Calu3 (cell line): ENCODE measurements around the gene TSPAN18. TPM values are rescaled to one million over a fixed set of nuclear protein-coding genes. Genes with fewer than 3 reads are reported as not detected.

Source experiments
- BruUV-seq: library from RNA; stranded (reverse); fragments of 400-500 nt; replicated peaks from 2 replicates; lab custom pipeline; 2021; lab: Mats Ljungman, UMichigan
- CTCF ChIA-PET: fragments of 300-600 bp; sonication (Branson Sonifier 250); formaldehyde crosslinking; loops from one replicate; lab custom pipeline; 2022; ENCODE audit warnings: antibody characterized with exemption; lab: Charles Lee
- DNase-seq: peaks from one replicate; pipeline ENCODE4 v3.0.0; 2022
- H3K27ac Mint-ChIP-seq: one replicate; pipeline ENCODE4 v1.8.0; 2022; ENCODE audit warnings: mixed read lengths; ENCODE audit not compliant: unreplicated experiment
- H3K27me3 Mint-ChIP-seq: one replicate; pipeline ENCODE4 v1.8.0; 2022; ENCODE audit warnings: mixed read lengths; ENCODE audit not compliant: unreplicated experiment
- H3K36me3 Mint-ChIP-seq: one replicate; pipeline ENCODE4 v1.8.0; 2022; ENCODE audit warnings: mild to moderate bottlenecking, moderate library complexity, mixed read lengths; ENCODE audit not compliant: insufficient read depth, unreplicated experiment
- H3K4me1 Mint-ChIP-seq: one replicate; pipeline ENCODE4 v1.8.0; 2022; ENCODE audit warnings: mild to moderate bottlenecking, low read depth, mixed read lengths; ENCODE audit not compliant: unreplicated experiment
- H3K4me3 Mint-ChIP-seq: one replicate; pipeline ENCODE4 v1.8.0; 2022; ENCODE audit warnings: mild to moderate bottlenecking, low read depth, moderate library complexity, mixed read lengths; ENCODE audit not compliant: unreplicated experiment
- H3K9me3 Mint-ChIP-seq: one replicate; pipeline ENCODE4 v1.8.0; 2022; ENCODE audit warnings: low read depth, mixed read lengths; ENCODE audit not compliant: unreplicated experiment
- CTCF ChIP-seq: fragments of 200-600 bp; IDR thresholded peaks from one replicate; pipeline ENCODE4 v1.8.0; 2022; ENCODE audit warnings: antibody characterized with exemption; ENCODE audit not compliant: unreplicated experiment
- intact Hi-C: fragments of 100-400 bp; cut with micrococcal nuclease; formaldehyde crosslinking; loops from one replicate; pipeline ENCODE4 v1.10.0; 2022; ENCODE audit not compliant: unreplicated experiment
- total RNA-seq: library from RNA; stranded (reverse); gene quantifications from 2 replicates; pipeline ENCODE4 v1.2.3, GENCODE V29; 2022

The TSPAN18 gene
- total RNA-seq, 1 experiment from 2014 or later = not detected

- H3K9me3 Mint-ChIP-seq = no peaks in the 10 kb centered on the region
- CTCF ChIA-PET = no interaction called here
- H3K27me3 Mint-ChIP-seq = peaks cover 22% of the 10 kb centered on the region
- DNase-seq = no peak
- no peak for TF ChIP-seq CTCF
- H3K36me3 Mint-ChIP-seq = no peaks in the 10 kb centered on the region
- no peak overlapping the region for H3K27ac Mint-ChIP-seq
- no peak overlapping the region for H3K4me3 Mint-ChIP-seq
- intact Hi-C loops = no loop called here
- H3K4me1 Mint-ChIP-seq = no peaks in the 10 kb centered on the region
- BruUV-seq = no TSS peak
Measured at GRCh38 chr11:44693654-44694119, 33.1 kb upstream of the TSPAN18 start.

GRCh38 chr11:44694443-44694842 is 32.3 kb upstream of the TSPAN18 start:
- DNase-seq = no peak
- Mint-ChIP-seq H3K9me3 (no peaks in the 10 kb centered on the region), H3K4me3 (no peak overlapping the region), H3K27ac (no peak overlapping the region), H3K27me3 (peaks cover 22% of the 10 kb centered on the region), H3K4me1 (no peaks in the 10 kb centered on the region), H3K36me3 (no peaks in the 10 kb centered on the region)
- CTCF ChIA-PET = no interaction called here
- BruUV-seq = no TSS peak
- TF ChIP-seq CTCF = no peak
- intact Hi-C loops = no loop called here

GRCh38 chr11:44695169-44695833 is 31.5 kb upstream of the TSPAN18 start:
- BruUV-seq = no TSS peak
- H3K4me3 Mint-ChIP-seq = no peak overlapping the region
- intact Hi-C loops = no loop called here
- TF ChIP-seq CTCF = no peak
- CTCF ChIA-PET = interaction anchor here (0.5 kb wide), 1 partner anchor 35 kb away, joined by 3 read pairs; no protein-coding TSS in a partner anchor
- H3K4me1 Mint-ChIP-seq = no peaks in the 10 kb centered on the region
- no peak for DNase-seq
- H3K36me3 Mint-ChIP-seq = no peaks in the 10 kb centered on the region
- H3K9me3 Mint-ChIP-seq = no peaks in the 10 kb centered on the region
- peaks cover 22% of the 10 kb centered on the region for H3K27me3 Mint-ChIP-seq
- no peak overlapping the region for H3K27ac Mint-ChIP-seq

GRCh38 chr11:44698252-44698912 is 28.4 kb upstream of the TSPAN18 start:
- Mint-ChIP-seq H3K27me3 (peaks cover 46% of the 10 kb centered on the region), H3K36me3 (no peaks in the 10 kb centered on the region), H3K9me3 (no peaks in the 10 kb centered on the region), H3K27ac (no peak overlapping the region), H3K4me1 (no peaks in the 10 kb centered on the region), H3K4me3 (no peak overlapping the region)
- no peak for TF ChIP-seq CTCF
- no TSS peak for BruUV-seq
- intact Hi-C loops = no loop called here
- CTCF ChIA-PET = no interaction called here
- DNase-seq = no peak
